HL-60 (cell line): ENCODE measurements around the gene MDH2.

ENCODE experiments used
- DNase-seq, 2 experiments: peaks; one replicate each; pipeline ENCODE4 v3.0.0-alpha.2; 2010 to 2020; ENCODE audit warnings: low read depth in 1 of 2, low spot score in 1 of 2
- H3K27ac ChIP-seq: fragments of 250-450 bp; sonication (Bioruptor Pico); replicated peaks from 2 replicates; pipeline ENCODE4 v1.5.1; 2020; ENCODE audit warnings: mild to moderate bottlenecking, moderate library complexity
- H3K27me3 ChIP-seq: fragments of 250-450 bp; sonication (Bioruptor Pico); 2 replicates; pipeline ENCODE4 v1.5.1; 2021; ENCODE audit warnings: mild to moderate bottlenecking, moderate library complexity; ENCODE audit not compliant: insufficient read depth, poor library complexity, severe bottlenecking
- H3K4me3 ChIP-seq: replicated peaks from 2 replicates; pipeline ENCODE4 v1.5.1; 2011; ENCODE audit warnings: mild to moderate bottlenecking, control low read depth, low read length; ENCODE audit not compliant: insufficient read depth
- GABPA ChIP-seq: IDR thresholded peaks from 2 replicates; pipeline ENCODE4 v1.6.1; 2012; ENCODE audit warnings: low read depth
- POLR2AphosphoS5 ChIP-seq: IDR thresholded peaks from 2 replicates; pipeline ENCODE4 v1.6.1; 2012; ENCODE audit warnings: low read depth
- SPI1 ChIP-seq: IDR thresholded peaks from 2 replicates; pipeline ENCODE4 v1.6.1; 2012; ENCODE audit warnings: low read depth, mild to moderate bottlenecking, borderline replicate concordance
- TF ChIP-seq, protein P1 (sequence below): IDR thresholded peaks from 2 replicates; pipeline ENCODE4 v1.6.1; 2012; ENCODE audit warnings: low read depth; ENCODE audit not compliant: insufficient replicate concordance
- TF ChIP-seq, protein P2 (sequence below): IDR thresholded peaks from one replicate; pipeline ENCODE4 v1.5.1; 2011; ENCODE audit warnings: low read length, control low read depth, inconsistent platforms; ENCODE audit not compliant: insufficient read depth

Gene MDH2

DNA sequence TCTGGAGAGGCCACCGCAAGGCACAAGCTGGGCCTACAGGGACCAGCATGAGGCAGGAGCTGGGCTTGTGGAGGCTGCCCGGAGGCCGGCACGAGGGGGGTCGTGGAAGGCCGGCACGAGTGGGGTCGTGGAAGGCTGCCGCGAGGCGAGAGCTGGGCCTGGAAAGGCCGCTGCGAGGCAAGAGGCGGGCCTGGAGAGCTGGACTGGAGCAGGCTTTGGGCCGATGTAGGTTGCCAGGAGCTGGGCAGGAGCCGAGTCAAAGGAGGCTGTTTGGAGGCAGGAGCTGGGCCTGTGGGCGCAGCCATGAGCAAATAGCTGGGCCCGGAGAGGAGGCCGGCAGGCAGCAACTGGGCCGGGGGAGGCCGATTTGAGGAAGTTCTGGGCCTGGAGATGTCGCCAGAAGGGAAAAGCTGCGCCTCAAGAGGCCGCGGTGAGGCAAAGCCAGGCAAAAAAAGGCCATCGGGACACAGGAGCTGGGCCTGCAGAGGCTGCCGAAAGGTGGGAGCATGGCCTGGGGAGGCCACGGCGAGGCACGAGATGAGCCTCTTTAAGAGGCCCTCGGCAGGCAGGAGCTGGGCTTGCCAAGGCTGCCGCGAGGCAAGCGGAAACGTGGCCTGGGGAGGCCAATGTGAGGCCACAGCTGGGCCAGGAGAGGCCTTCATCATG, 26.5 kb downstream of the MDH2 start:
- Histone ChIP-seq H3K27ac (no peak overlapping the region), H3K27me3 (no peaks in the 10 kb centered on the region), H3K4me3 (no peak overlapping the region)
- no peak for DNase-seq
- no peak for TF ChIP-seq GABPA
- TF ChIP-seq, protein P1, sequence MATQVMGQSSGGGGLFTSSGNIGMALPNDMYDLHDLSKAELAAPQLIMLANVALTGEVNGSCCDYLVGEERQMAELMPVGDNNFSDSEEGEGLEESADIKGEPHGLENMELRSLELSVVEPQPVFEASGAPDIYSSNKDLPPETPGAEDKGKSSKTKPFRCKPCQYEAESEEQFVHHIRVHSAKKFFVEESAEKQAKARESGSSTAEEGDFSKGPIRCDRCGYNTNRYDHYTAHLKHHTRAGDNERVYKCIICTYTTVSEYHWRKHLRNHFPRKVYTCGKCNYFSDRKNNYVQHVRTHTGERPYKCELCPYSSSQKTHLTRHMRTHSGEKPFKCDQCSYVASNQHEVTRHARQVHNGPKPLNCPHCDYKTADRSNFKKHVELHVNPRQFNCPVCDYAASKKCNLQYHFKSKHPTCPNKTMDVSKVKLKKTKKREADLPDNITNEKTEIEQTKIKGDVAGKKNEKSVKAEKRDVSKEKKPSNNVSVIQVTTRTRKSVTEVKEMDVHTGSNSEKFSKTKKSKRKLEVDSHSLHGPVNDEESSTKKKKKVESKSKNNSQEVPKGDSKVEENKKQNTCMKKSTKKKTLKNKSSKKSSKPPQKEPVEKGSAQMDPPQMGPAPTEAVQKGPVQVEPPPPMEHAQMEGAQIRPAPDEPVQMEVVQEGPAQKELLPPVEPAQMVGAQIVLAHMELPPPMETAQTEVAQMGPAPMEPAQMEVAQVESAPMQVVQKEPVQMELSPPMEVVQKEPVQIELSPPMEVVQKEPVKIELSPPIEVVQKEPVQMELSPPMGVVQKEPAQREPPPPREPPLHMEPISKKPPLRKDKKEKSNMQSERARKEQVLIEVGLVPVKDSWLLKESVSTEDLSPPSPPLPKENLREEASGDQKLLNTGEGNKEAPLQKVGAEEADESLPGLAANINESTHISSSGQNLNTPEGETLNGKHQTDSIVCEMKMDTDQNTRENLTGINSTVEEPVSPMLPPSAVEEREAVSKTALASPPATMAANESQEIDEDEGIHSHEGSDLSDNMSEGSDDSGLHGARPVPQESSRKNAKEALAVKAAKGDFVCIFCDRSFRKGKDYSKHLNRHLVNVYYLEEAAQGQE, result no peak
- TF ChIP-seq, protein P2, sequence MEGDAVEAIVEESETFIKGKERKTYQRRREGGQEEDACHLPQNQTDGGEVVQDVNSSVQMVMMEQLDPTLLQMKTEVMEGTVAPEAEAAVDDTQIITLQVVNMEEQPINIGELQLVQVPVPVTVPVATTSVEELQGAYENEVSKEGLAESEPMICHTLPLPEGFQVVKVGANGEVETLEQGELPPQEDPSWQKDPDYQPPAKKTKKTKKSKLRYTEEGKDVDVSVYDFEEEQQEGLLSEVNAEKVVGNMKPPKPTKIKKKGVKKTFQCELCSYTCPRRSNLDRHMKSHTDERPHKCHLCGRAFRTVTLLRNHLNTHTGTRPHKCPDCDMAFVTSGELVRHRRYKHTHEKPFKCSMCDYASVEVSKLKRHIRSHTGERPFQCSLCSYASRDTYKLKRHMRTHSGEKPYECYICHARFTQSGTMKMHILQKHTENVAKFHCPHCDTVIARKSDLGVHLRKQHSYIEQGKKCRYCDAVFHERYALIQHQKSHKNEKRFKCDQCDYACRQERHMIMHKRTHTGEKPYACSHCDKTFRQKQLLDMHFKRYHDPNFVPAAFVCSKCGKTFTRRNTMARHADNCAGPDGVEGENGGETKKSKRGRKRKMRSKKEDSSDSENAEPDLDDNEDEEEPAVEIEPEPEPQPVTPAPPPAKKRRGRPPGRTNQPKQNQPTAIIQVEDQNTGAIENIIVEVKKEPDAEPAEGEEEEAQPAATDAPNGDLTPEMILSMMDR, result no peak
- TF ChIP-seq POLR2AphosphoS5, result no peak
- TF ChIP-seq SPI1, result no peak

DNA sequence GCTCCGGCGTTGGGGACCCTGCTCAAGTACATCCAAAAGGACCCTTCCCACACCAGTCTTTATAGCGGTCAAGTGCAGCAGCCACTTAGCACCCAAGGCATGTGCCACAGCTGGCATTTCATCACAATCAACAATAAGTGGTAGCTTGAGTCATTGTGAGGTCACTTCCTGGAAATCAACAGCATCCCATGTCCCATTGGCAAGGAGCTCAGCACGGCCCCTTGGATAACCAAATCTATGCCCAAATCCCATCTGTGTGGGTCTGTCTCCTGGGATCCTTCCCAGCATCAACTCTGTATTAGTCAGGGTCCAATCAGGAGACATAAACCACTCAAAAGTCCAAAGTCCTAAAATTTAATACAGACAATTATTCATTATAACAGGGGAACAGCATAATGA, 27.1 kb downstream of the MDH2 start:
- DNase-seq, result no peak
- no peaks in the 10 kb centered on the region for H3K27me3 ChIP-seq
- no peak overlapping the region for H3K27ac ChIP-seq
- no peak overlapping the region for H3K4me3 ChIP-seq
- TF ChIP-seq POLR2AphosphoS5 (no peak), SPI1 (no peak), GABPA (no peak)
- TF ChIP-seq, protein P1, result no peak
- TF ChIP-seq, protein P2, result no peak

DNA sequence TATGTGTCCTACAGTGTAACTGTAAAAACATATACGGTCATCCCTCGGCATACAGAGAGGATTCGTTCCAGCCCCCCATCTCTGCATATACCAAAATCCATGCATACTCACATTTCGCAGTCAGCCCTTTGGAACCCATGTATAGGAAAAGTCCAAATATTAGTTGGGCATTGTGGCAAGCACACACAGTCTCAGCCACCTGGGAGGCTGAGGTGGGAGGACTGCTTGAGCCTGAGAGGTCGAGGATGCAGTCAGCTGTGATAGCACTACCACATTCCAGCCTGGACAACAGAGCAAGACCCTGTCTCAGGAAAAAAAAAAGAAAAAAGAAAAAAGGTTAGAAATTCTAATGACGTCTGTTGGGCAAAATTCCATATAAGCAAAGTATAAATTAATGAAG, 29.1 kb downstream of the MDH2 start:
- no peak overlapping the region for H3K27ac ChIP-seq
- DNase-seq, result no peak
- TF ChIP-seq, protein P1, result no peak
- TF ChIP-seq POLR2AphosphoS5 (no peak), SPI1 (no peak), GABPA (no peak)
- TF ChIP-seq, protein P2, result no peak
- H3K27me3 ChIP-seq, result no peaks in the 10 kb centered on the region
- no peak overlapping the region for H3K4me3 ChIP-seq
